Gastroesophageal sphincter (tissue), 4 donors: ENCODE measurements around the gene CERT1. TPM values are rescaled to one million over a fixed set of nuclear protein-coding genes. Genes with fewer than 3 reads are reported as not detected.

Experiments used
- ATAC-seq: fragments of 150-250 bp; one replicate; pipeline ENCODE4 v1.9.1; 2016; ENCODE audit warnings: mild to moderate bottlenecking, moderate library complexity
- H3K27ac ChIP-seq, 4 donors: fragments of 200-600 bp; sonication (generic) in 3 of 4; 1 replicate in 3 of 4; 2 replicates in 1 of 4; pipeline ENCODE4 v1.5.1; 2016 to 2019
- H3K27me3 ChIP-seq: fragments of 200-600 bp; sonication (generic); one replicate; pipeline ENCODE4 v1.5.1; 2019
- H3K36me3 ChIP-seq, 2 donors: fragments of 200-600 bp; sonication (generic); one replicate each; pipeline ENCODE4 v1.5.1; 2019; ENCODE audit warnings: control low read depth in 1 of 2
- H3K4me1 ChIP-seq, 3 donors: fragments of 200-600 bp; sonication (generic); 1 replicate in 2 of 3; 2 replicates in 1 of 3; pipeline ENCODE4 v1.5.1; 2016 to 2019; ENCODE audit warnings: control low read depth in 2 of 3
- H3K4me3 ChIP-seq, 2 donors: fragments of 200-600 bp; sonication (generic); one replicate each; pipeline ENCODE4 v1.5.1; 2019; ENCODE audit warnings: mild to moderate bottlenecking in 1 of 2, moderate library complexity in 1 of 2
- H3K9me3 ChIP-seq, 3 donors: fragments of 200-600 bp; sonication (generic); one replicate each; pipeline ENCODE4 v1.5.1; 2017 to 2019; ENCODE audit warnings: control low read depth in 2 of 3
- EP300 ChIP-seq: sonication (generic); formaldehyde crosslinking; IDR thresholded peaks from one replicate; pipeline ENCODE4 v1.6.1; 2017; ENCODE audit warnings: antibody characterized with exemption, mild to moderate bottlenecking
- POLR2A ChIP-seq, 2 donors: fragments of 450-650 bp; IDR thresholded peaks; one replicate each; pipeline ENCODE4 v1.6.1; 2017; ENCODE audit warnings: antibody characterized with exemption in 2 of 2, mild to moderate bottlenecking in 2 of 2, moderate library complexity in 1 of 2
- POLR2AphosphoS5 ChIP-seq: sonication (generic); formaldehyde crosslinking; IDR thresholded peaks from one replicate; pipeline ENCODE4 v1.6.1; 2017; ENCODE audit warnings: antibody characterized with exemption
- WGBS, 2 donors: methylation state at CpG; one replicate each; pipeline ENCODE4 v1.1.5; 2018; ENCODE audit warnings: low coverage in 1 of 2; 5-methylcytosine and 5-hydroxymethylcytosine counted together
- total RNA-seq, 4 donors: library from RNA; depleted of rRNA; stranded (reverse); fragments of >200 nt; gene quantifications; one replicate each; pipeline ENCODE4 v1.1.0, GENCODE V29; 2016
- TF ChIP-seq, protein P1 (sequence below), 4 experiments: fragments of 200-600 bp in 2 of 4; fragments of 450-650 bp in 2 of 4; sonication (generic) in 1 of 4; IDR thresholded peaks; one replicate each; pipeline ENCODE4 v1.5.1; 2017 to 2019; ENCODE audit warnings: antibody characterized with exemption in 4 of 4, mild to moderate bottlenecking in 2 of 4, moderate library complexity in 2 of 4

CERT1 gene
- total RNA-seq, 4 donors from 2014 or later = 23.4 to 46.5 (median 36.6) TPM

DNA sequence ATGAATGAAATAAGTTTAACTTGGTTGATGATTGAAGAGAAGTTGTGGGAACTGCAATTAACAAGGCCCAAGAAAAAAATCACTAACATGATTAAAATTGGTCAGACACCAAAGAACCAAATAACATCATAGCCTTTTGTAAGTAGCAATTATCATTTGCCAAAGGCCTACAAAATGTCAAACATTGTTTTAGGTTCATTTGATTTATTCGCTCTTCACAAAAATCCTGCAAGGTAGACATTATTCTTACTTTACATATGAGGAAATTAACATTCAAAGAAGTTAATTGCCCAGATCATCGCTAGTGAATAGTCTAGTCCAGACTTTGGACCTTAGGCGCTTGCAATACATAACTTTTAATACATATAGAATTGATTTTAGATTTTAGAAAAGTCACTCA lies 2.9 kb upstream of the CERT1 start:
- TF ChIP-seq POLR2AphosphoS5 = no peak
- TF ChIP-seq, protein P1, sequence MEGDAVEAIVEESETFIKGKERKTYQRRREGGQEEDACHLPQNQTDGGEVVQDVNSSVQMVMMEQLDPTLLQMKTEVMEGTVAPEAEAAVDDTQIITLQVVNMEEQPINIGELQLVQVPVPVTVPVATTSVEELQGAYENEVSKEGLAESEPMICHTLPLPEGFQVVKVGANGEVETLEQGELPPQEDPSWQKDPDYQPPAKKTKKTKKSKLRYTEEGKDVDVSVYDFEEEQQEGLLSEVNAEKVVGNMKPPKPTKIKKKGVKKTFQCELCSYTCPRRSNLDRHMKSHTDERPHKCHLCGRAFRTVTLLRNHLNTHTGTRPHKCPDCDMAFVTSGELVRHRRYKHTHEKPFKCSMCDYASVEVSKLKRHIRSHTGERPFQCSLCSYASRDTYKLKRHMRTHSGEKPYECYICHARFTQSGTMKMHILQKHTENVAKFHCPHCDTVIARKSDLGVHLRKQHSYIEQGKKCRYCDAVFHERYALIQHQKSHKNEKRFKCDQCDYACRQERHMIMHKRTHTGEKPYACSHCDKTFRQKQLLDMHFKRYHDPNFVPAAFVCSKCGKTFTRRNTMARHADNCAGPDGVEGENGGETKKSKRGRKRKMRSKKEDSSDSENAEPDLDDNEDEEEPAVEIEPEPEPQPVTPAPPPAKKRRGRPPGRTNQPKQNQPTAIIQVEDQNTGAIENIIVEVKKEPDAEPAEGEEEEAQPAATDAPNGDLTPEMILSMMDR (IDR thresholded peaks at IDR 0.05) = no peak
- TF ChIP-seq POLR2A (IDR thresholded peaks at IDR 0.05) = no peak
- H3K27ac ChIP-seq = no peak overlapping the region

DNA sequence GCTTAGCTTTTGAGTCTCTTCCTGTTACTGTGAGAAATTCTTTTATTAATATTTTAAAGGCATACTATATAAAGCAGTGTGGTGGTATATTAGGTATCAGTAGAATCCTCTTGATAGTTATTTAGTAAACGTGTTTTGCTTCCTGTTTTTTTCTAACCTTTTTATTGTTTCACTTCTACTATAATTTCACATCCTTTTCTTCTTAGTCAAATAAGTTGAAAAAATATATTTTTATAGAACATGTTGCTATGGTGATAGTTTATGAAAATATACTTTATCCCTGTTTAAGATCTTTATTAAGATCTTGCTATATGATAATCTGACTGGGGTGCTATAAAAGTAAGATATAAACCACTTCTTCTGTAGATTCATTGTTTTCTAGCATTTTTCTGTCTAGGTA lies 2.4 kb upstream of the CERT1 start:
- 12 to 50% methylated on average over 1 of the region's 1 CpG for WGBS, 2 donors
- peaks cover 10 to 43% (median 10%) of the 10 kb centered on the region in 3 donors for H3K4me1 ChIP-seq
- no peak overlapping the region for H3K4me3 ChIP-seq
- H3K27ac ChIP-seq = no peak overlapping the region
- H3K9me3 ChIP-seq = no peaks in the 10 kb centered on the region
- TF ChIP-seq POLR2A (IDR thresholded peaks at IDR 0.05) (no peak), POLR2AphosphoS5 (no peak), EP300 (no peak)
- TF ChIP-seq, protein P1 (IDR thresholded peaks at IDR 0.05) = no peak
- ATAC-seq = no peak
- H3K36me3 ChIP-seq = no peaks in the 10 kb centered on the region
- H3K27me3 ChIP-seq = no peaks in the 10 kb centered on the region

More for the DNA sequence above, 2.9 kb upstream of the CERT1 start:
- no peak for ATAC-seq
- 98 to 100% methylated on average over 3 of the region's 3 CpGs for WGBS, 2 donors
- H3K27me3 ChIP-seq = no peaks in the 10 kb centered on the region
- no peaks in the 10 kb centered on the region for H3K9me3 ChIP-seq
- H3K4me3 ChIP-seq = no peak overlapping the region
- no peaks in the 10 kb centered on the region for H3K36me3 ChIP-seq
- H3K4me1 ChIP-seq = peaks cover 7 to 38% (median 10%) of the 10 kb centered on the region in 3 donors

DNA sequence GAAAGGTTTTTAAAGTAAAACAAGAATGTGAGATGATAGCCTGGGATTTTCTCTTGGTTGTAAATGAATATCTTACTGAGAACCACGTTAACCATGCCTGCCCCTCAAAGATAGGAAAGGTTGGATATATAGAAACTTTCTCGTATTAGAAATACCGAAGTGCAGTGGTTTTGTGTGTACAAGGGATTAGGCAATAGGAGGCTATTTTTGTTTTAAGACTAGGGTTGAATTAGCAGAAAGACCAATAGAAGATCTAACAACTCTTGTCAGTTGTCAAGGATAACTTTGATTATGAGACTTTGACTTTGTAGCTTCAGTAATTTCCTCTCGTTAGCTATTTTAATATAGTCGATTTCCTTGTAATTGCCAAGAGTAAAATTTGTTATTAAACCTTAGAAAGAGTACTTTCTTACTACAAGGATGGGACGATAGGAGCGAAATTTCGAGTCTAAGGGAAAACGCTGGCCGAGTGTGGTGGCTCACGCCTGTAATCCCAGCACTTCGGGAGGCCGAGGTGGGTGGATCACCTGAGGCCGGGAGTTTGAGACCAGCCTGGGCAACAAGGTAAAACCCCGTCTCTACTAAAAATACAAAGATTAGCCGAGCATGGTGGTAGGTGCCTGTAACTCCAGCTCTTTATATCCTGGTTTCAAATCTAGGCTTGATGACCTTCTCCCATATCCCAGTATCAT lies 1.1 kb upstream of the CERT1 start:
- Histone ChIP-seq H3K9me3 (no peaks in the 10 kb centered on the region), H3K36me3 (no peaks in the 10 kb centered on the region), H3K4me3 (peak overlapping the region; percentile 57 to 85), H3K4me1 (peaks cover 10 to 54% (median 16%) of the 10 kb centered on the region in 3 donors), H3K27me3 (no peaks in the 10 kb centered on the region), H3K27ac (peak overlapping the region; percentile 37 to 97 (median 92))
- TF ChIP-seq POLR2AphosphoS5 = no peak
- TF ChIP-seq, protein P1 (IDR thresholded peaks at IDR 0.05) = no peak
- no peak for TF ChIP-seq EP300
- no peak for TF ChIP-seq POLR2A (IDR thresholded peaks at IDR 0.05)
- ATAC-seq = no peak
- WGBS, 2 donors = 63 to 66% methylated on average over 13 to 15 of the region's 16 CpGs

DNA sequence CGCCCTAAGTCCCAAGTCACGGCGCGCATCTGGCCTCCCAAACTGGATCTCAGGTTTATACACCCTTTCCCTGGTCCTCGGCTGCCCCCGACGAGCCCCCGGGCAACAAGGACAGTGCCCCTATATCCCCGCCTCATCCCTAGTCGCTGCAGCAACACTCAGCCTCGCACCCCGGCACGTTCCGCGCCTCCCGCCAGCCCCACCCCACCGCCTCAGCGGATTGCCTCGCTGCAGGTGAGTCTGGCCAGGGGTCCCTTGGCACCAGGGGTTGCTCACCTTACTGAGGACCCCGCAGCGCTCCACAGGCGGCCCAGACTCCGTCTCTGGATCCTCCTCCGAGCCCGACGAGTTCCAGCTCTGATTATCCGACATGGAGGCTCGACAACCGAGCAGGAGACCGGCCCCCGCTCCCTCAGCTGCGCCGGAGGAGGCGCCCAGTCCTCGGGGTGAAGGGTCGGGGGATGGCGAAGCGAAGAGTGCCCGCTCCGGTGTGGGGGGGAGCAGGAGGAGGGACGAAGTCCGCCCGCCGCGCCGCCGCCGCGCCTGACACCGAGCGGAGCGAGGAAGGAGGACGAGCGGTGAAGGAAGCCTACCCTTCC lies 494 bp downstream of the CERT1 start:
- Histone ChIP-seq H3K27me3 (no peaks in the 10 kb centered on the region), H3K27ac (peak overlapping the region; percentile 34 to 97 (median 92)), H3K4me1 (peaks cover 10 to 61% (median 16%) of the 10 kb centered on the region in 3 donors), H3K4me3 (peak overlapping the region; percentile 61 to 85), H3K9me3 (no peaks in the 10 kb centered on the region), H3K36me3 (no peaks in the 10 kb centered on the region)
- TF ChIP-seq EP300 (no peak), POLR2A (IDR thresholded peaks at IDR 0.05) (no peak), POLR2AphosphoS5 (no peak)
- TF ChIP-seq, protein P1 (IDR thresholded peaks at IDR 0.05) = no peak
- WGBS, 2 donors = 3% methylated on average over 10 of the region's 54 CpGs; no CpG with 5 or more reads in 1 of the 2 donors
- peak; percentile 57 for ATAC-seq

DNA sequence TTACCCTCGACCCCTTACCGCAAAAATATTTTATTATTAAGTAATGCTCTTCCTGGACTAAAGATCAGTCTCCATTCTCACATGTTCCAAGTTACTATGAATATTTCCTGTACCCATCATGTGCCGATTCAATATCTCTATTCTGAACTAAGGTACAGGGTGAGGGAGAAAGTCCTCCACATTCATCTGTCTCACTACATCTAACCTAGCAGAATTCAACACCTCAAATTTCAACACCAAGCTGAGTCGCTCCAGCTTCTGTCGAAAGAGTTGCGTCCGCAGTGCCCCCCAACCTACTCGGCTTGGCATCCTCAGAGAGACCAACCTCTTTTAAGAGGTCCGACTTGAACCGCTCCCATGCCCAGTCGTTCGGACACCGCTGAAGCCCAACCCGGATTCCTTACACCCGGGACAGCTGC lies 1.0 kb downstream of the CERT1 start:
- peaks cover 10 to 63% (median 16%) of the 10 kb centered on the region in 3 donors for H3K4me1 ChIP-seq
- H3K9me3 ChIP-seq = no peaks in the 10 kb centered on the region
- peak overlapping the region; percentile 61 to 85 for H3K4me3 ChIP-seq
- 0 to 1% methylated on average over 6 to 9 of the region's 15 CpGs for WGBS, 2 donors
- ATAC-seq = peak; percentile 9
- TF ChIP-seq EP300 (no peak), POLR2A (IDR thresholded peaks at IDR 0.05) (no peak), POLR2AphosphoS5 (no peak)
- TF ChIP-seq, protein P1 (IDR thresholded peaks at IDR 0.05) = no peak
- no peaks in the 10 kb centered on the region for H3K27me3 ChIP-seq
- no peaks in the 10 kb centered on the region for H3K36me3 ChIP-seq
- H3K27ac ChIP-seq = peak overlapping the region; percentile 34 to 97 (median 92)
